Measurements from ENCODE around the gene ICOS.

Gene ICOS

DNA sequence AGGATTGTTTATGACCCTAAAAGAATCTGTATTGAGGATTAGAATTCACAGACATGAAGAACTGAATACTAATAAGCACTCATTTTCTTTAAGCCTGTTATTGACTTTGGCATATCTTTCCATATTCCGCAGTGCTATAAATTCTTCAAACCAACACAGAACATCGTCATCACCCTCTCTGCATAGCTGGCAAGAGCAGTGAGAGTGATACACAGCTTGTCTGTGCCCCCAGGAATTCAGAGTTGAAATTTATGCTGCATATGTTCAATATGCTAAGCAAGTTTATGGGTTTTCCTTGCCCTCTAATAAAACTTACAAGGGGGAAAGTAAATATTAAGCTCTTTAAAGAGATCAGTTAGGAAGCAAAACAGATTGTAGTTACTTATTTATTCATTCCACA, 36.3 kb upstream of the ICOS start:
- Histone ChIP-seq H3K4me3 (replicated peaks; ENCODE audit: low read depth, low read length) (no peak overlapping the region), H3K36me3 (ENCODE audit: control insufficient read depth, insufficient read depth, low read length) (no peaks in the 10 kb centered on the region), H3K27me3 (replicated peaks; ENCODE audit: control insufficient read depth, insufficient read depth, low read length) (no peaks in the 10 kb centered on the region; the same call in none of the 2 replicates)
- TF ChIP-seq, protein P1, sequence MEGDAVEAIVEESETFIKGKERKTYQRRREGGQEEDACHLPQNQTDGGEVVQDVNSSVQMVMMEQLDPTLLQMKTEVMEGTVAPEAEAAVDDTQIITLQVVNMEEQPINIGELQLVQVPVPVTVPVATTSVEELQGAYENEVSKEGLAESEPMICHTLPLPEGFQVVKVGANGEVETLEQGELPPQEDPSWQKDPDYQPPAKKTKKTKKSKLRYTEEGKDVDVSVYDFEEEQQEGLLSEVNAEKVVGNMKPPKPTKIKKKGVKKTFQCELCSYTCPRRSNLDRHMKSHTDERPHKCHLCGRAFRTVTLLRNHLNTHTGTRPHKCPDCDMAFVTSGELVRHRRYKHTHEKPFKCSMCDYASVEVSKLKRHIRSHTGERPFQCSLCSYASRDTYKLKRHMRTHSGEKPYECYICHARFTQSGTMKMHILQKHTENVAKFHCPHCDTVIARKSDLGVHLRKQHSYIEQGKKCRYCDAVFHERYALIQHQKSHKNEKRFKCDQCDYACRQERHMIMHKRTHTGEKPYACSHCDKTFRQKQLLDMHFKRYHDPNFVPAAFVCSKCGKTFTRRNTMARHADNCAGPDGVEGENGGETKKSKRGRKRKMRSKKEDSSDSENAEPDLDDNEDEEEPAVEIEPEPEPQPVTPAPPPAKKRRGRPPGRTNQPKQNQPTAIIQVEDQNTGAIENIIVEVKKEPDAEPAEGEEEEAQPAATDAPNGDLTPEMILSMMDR (IDR thresholded peaks at IDR 0.05; ENCODE audit: insufficient read depth, low read length, poor library complexity, severe bottlenecking) = no peak
- no peak for DNase-seq (ENCODE audit: extremely low read depth, insufficient read length)

DNA sequence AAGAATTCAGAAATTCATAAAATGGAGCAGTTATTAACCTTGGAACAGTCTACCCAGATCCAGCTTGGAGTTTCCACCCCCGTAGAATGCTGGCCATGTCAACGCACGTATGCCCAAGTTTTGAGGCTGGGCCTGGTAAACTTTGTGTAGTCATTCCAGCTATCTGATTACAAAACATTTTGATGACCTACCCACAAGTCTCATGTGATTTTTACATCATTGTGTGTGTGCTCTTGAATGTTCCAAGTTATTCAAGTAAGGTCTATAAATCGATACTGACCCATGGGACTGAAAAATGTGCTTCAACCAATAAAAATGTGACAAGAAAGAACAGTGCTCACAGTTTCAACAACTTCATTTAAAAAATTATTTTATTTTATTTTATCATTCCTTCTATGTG, 32.5 kb upstream of the ICOS start:
- TF ChIP-seq, protein P1 (IDR thresholded peaks at IDR 0.05; ENCODE audit: insufficient read depth, low read length, poor library complexity, severe bottlenecking) = no peak
- no peaks in the 10 kb centered on the region for H3K36me3 ChIP-seq (ENCODE audit: control insufficient read depth, insufficient read depth, low read length)
- peaks cover 2% of the 10 kb centered on the region; the same call in 1 of the 2 replicates for H3K27me3 ChIP-seq (replicated peaks; ENCODE audit: control insufficient read depth, insufficient read depth, low read length)
- no peak overlapping the region for H3K4me3 ChIP-seq (replicated peaks; ENCODE audit: low read depth, low read length)
- DNase-seq (ENCODE audit: extremely low read depth, insufficient read length) = no peak

DNA sequence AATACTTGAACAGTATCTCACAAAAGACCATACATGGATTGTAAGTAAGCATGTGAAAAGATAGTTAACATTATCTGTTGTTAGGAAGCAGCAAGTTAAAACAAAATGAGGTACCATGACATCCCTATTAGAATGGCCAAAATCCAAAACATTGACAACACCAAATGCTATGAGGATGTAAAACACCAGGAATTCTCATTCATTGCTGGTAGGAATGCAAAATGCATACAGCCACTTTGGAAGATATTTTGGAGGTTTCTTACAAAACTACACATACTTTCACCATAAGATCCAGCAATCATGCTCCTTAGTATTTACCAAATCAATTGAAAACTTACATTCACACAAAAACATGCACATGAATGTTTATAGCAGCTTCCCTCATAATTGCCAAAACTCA, 30.9 kb upstream of the ICOS start:
- TF ChIP-seq, protein P1 (IDR thresholded peaks at IDR 0.05; ENCODE audit: insufficient read depth, low read length, poor library complexity, severe bottlenecking) = no peak

DNA sequence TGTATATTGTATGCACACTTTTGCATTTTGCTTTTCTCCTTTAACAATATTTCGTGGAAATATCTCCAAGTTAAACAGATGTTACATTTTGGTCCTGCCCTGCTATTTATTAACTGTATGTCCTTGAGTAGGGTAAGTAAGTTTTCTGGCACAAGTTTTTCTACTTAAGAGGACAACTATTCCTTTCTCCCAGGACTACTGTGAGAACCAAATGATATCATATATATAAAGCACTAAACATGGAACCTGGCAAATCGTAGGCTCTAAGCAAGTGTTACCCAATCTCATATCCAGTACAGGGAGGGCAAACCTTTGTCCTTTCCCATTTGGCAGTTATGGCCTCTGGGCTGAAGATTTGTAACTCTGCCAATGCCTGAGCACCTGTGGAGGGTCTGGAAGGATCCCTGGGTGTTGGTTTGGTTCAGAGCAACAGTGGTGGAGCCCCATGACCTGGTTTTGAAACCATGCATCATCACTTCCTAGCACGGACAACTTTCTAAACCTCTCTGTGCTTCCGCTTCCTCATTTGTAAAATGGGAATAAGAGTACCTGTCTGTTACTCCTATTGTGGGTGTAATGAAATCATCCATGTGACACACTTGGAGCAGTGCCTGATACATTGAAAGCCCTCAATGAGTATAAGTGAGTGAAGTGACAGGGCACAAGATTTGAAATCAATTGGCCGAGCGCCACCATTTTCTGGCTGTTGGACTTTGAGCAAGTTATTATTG, 28.3 kb upstream of the ICOS start:
- Histone ChIP-seq H3K27me3 (replicated peaks; ENCODE audit: control insufficient read depth, insufficient read depth, low read length) (peaks cover 2% of the 10 kb centered on the region; the same call in 1 of the 2 replicates), H3K4me3 (replicated peaks; ENCODE audit: low read depth, low read length) (no peak overlapping the region), H3K36me3 (ENCODE audit: control insufficient read depth, insufficient read depth, low read length) (no peaks in the 10 kb centered on the region)
- TF ChIP-seq, protein P1 (IDR thresholded peaks at IDR 0.05; ENCODE audit: insufficient read depth, low read length, poor library complexity, severe bottlenecking) = no peak
- no peak for DNase-seq (ENCODE audit: extremely low read depth, insufficient read length)

More for the DNA sequence above, 30.9 kb upstream of the ICOS start:
- Histone ChIP-seq H3K36me3 (ENCODE audit: control insufficient read depth, insufficient read depth, low read length) (no peaks in the 10 kb centered on the region), H3K4me3 (replicated peaks; ENCODE audit: low read depth, low read length) (no peak overlapping the region), H3K27me3 (replicated peaks; ENCODE audit: control insufficient read depth, insufficient read depth, low read length) (peaks cover 2% of the 10 kb centered on the region; the same call in 1 of the 2 replicates)
- no peak for DNase-seq (ENCODE audit: extremely low read depth, insufficient read length)

DNA sequence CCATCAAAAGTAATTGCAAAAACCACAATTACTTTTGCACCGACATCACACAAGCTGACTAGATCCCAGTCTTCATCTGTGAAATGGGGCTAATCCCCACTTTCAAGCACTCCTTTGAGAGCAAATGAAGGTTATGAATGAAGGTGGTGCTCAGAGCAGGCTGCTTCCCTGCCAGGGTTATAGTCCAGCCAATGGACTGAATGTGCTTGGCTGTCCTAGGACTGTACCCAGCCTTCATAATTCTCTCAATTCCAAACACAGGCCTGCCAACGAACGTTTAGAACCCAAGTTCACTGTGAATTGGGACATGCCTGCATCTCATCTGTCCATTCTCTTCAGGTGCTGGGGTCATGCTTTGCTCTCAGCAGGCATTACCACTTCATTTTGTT, 27.8 kb upstream of the ICOS start:
- TF ChIP-seq, protein P1 (IDR thresholded peaks at IDR 0.05; ENCODE audit: insufficient read depth, low read length, poor library complexity, severe bottlenecking) = no peak
- Histone ChIP-seq H3K4me3 (replicated peaks; ENCODE audit: low read depth, low read length) (no peak overlapping the region), H3K27me3 (replicated peaks; ENCODE audit: control insufficient read depth, insufficient read depth, low read length) (peaks cover 2% of the 10 kb centered on the region; the same call in 1 of the 2 replicates), H3K36me3 (ENCODE audit: control insufficient read depth, insufficient read depth, low read length) (no peaks in the 10 kb centered on the region)
- DNase-seq (ENCODE audit: extremely low read depth, insufficient read length) = no peak
